ENCODE results near the gene CLRN3. TPM values are rescaled to one million over a fixed set of nuclear protein-coding genes. Genes with fewer than 3 reads are reported as not detected.
A peak's percentile ranks its signal among the peaks of the same experiment; 100 is the strongest.

The CLRN3 gene
- total and polyA plus RNA-seq, 2 of the 8 experiments (the other 6 are each of a cell fraction or from before 2014, with no cell fraction given), result not detected

DNA sequence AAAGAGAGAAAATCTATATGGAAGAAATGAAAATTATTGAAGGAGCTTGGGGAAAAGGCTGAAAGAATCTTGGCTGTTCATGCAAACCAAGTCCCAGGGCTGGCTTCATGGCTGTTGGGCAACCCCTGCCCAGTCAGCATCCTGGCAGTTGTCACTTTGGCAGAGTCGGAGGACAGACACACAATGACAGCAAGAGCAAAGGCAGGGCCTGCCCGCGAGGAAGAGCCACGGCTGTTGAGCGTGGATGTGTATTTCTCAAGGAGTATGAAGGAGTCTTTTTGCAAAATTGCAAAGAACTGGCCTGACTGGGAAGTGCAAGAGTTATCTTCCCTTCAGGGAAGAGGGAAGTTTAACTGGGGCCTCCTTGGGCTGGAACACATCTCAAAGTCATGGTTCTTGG lies 25.8 kb upstream of the CLRN3 start:
- H3K27ac ChIP-seq (ENCODE audit: low read depth, low read length), result no peak overlapping the region

More for the DNA sequence above, 25.8 kb upstream of the CLRN3 start:
- Histone ChIP-seq H3K79me2 (ENCODE audit: control insufficient read depth in 1 of 2, insufficient read depth in 2 of 2, low read length in 2 of 2) (no peaks in the 10 kb centered on the region), H2BK20ac (ENCODE audit: low read length) (no peak overlapping the region), H3K9me3 (ENCODE audit: insufficient read depth in 2 of 2, low read depth in 1 of 2, low read length in 1 of 2) (no peaks in the 10 kb centered on the region), H4K20me1 (replicated peaks in 1 of 2; ENCODE audit: control insufficient read depth in 1 of 2, insufficient read depth in 2 of 2, low read length in 2 of 2) (no peaks in the 10 kb centered on the region), H2BK12ac (ENCODE audit: low read depth, low read length) (no peak overlapping the region), H3K23me2 (ENCODE audit: low read depth, low read length) (no peaks in the 10 kb centered on the region), H3K4me3 (ENCODE audit: extremely low read depth in 1 of 4, insufficient read depth in 2 of 4, low read depth in 3 of 4, low read length in 4 of 4) (no peak overlapping the region), H3K79me1 (ENCODE audit: low read depth, low read length) (no peaks in the 10 kb centered on the region), H2AFZ (ENCODE audit: low read length) (no peak overlapping the region), H3K56ac (replicated peaks; ENCODE audit: insufficient read length, low read depth, low read length) (no peak overlapping the region), H3K18ac (ENCODE audit: extremely low read depth, low read length) (no peak overlapping the region), H3K14ac (ENCODE audit: insufficient read length) (no peak overlapping the region), H4K91ac (replicated peaks; ENCODE audit: insufficient read length, low read length) (no peak overlapping the region), H3K4me1 (replicated peaks in 1 of 4; ENCODE audit: control insufficient read depth in 3 of 4, insufficient read depth in 4 of 4, low read length in 3 of 4) (peaks cover 0 to 2% (median 0%) of the 10 kb centered on the region in 4 experiments; a peak in 3 of 7 replicates), H2BK15ac (ENCODE audit: low read length) (no peak overlapping the region), H3K36me3 (ENCODE audit: control insufficient read depth in 2 of 4, insufficient read depth in 4 of 4, low read length in 3 of 4) (no peaks in the 10 kb centered on the region), H4K5ac (ENCODE audit: insufficient read length, low read depth, low read length) (no peak overlapping the region), H2BK5ac (ENCODE audit: low read depth, low read length) (no peak overlapping the region), H2BK120ac (replicated peaks; ENCODE audit: low read depth, low read length) (no peak overlapping the region), H3K4ac (replicated peaks; ENCODE audit: insufficient read length, low read depth, low read length) (no peak overlapping the region), H3K4me2 (ENCODE audit: insufficient read depth in 1 of 2, low read depth in 2 of 2, low read length in 2 of 2) (no peak overlapping the region), H4K8ac (ENCODE audit: extremely low read depth, insufficient read depth, low read length) (no peak overlapping the region), H2AK5ac (ENCODE audit: low read depth, low read length) (no peak overlapping the region), H3K23ac (ENCODE audit: insufficient read length) (no peak overlapping the region), H3K27me3 (replicated peaks in 1 of 4; ENCODE audit: control insufficient read depth in 3 of 4, extremely low read depth in 1 of 4, insufficient read depth in 3 of 4, low read length in 3 of 4) (no peaks in the 10 kb centered on the region), H3K9ac (replicated peaks in 1 of 4; ENCODE audit: extremely low read depth in 1 of 4, low read depth in 3 of 4, low read length in 3 of 4) (no peak overlapping the region)
- no peak for TF ChIP-seq GTF2F1 (IDR thresholded peaks at IDR 0.05; ENCODE audit: borderline replicate concordance, low read depth, low read length)
- TF ChIP-seq RFX5 (IDR thresholded peaks at IDR 0.05; ENCODE audit: borderline replicate concordance, low read depth, low read length), result no peak
- TF ChIP-seq, protein P1, sequence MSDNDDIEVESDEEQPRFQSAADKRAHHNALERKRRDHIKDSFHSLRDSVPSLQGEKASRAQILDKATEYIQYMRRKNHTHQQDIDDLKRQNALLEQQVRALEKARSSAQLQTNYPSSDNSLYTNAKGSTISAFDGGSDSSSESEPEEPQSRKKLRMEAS (IDR thresholded peaks at IDR 0.05), result no peak
- POLR2A ChIA-PET (ENCODE audit: partially characterized antibody), result interaction anchor here (0.6 kb wide), 1 partner anchor 339 kb away, joined by 3 read pairs; no protein-coding TSS in a partner anchor
- peak in 1 of 2 experiments; percentile 10 for DNase-seq (ENCODE audit: low read depth in 1 of 2, low spot score in 2 of 2)
- WGBS, 2 experiments (ENCODE audit: extremely low coverage in 1 of 2, insufficient coverage in 1 of 2, insufficient read length in 1 of 2, insufficient replicate concordance in 2 of 2, low coverage in 1 of 2, low lambda C conversion rate in 2 of 2, missing lambda C conversion rate in 1 of 2), result 95% methylated on average over 5 of the region's 5 CpGs; no CpG with 5 or more reads in 1 of the 2 experiments
- no peak for FAIRE-seq
- CTCF ChIA-PET (ENCODE audit: partially characterized antibody), result interaction anchor here (0.6 to 3.8 kb wide), 8 partner anchors 11 to 597 kb away, joined by 3 to 17 read pairs (median 4); no protein-coding TSS in a partner anchor

All from H1 (cell line).